GM12891 (cell line): Measurements from ENCODE around the gene PELO.
"Not testable (repeated sequence)": the region's sequence is repeated elsewhere in the genome, so short reads cannot be mapped to it uniquely, and the experiment has no call there.

Experiments
- DNase-seq: peaks from one replicate; pipeline ENCODE4 v3.0.0; 2011; ENCODE audit warnings: low spot score; ENCODE audit not compliant: insufficient read length
- FAIRE-seq: peaks from 2 replicates; lab custom pipeline; 2011; peaks lifted over from hg19 to GRCh38; lab: Jason Lieb, UNC
- PAX5 ChIP-seq: IDR thresholded peaks from 2 replicates; pipeline ENCODE4 v1.6.1; 2011; ENCODE audit warnings: low read length, moderate library complexity, mild to moderate bottlenecking; ENCODE audit not compliant: insufficient read depth, severe bottlenecking
- POLR2A ChIP-seq: IDR thresholded peaks from 2 replicates; pipeline ENCODE4 v1.6.1; 2011; ENCODE audit warnings: low read depth, low read length, control low read depth
- POLR2AphosphoS5 ChIP-seq: IDR thresholded peaks from 2 replicates; pipeline ENCODE4 v1.6.1; 2011; ENCODE audit warnings: low read depth, low read length, control low read depth
- POU2F2 ChIP-seq: IDR thresholded peaks from 2 replicates; pipeline ENCODE4 v1.6.1; 2011; ENCODE audit warnings: low read depth, mild to moderate bottlenecking, control low read depth, low read length, moderate library complexity
- SPI1 ChIP-seq: IDR thresholded peaks from 2 replicates; pipeline ENCODE4 v1.6.1; 2011; ENCODE audit warnings: low read depth, low read length, control low read depth
- TAF1 ChIP-seq: IDR thresholded peaks from 2 replicates; pipeline ENCODE4 v1.6.1; 2011; ENCODE audit warnings: low read depth, low read length, control low read depth

Gene PELO

GRCh38 chr5:52810426-52810825 is 22.7 kb downstream of the PELO start:
- TF ChIP-seq POU2F2 (no peak), PAX5 (no peak)

GRCh38 chr5:52811067-52811749 is 23.5 kb downstream of the PELO start:
- TF ChIP-seq SPI1 (no peak), POLR2A (no peak), TAF1 (no peak), POU2F2 (no peak), PAX5 (no peak), POLR2AphosphoS5 (no peak)
- FAIRE-seq (no peak), DNase-seq (no peak)

More at GRCh38 chr5:52810426-52810825, 22.7 kb downstream of the PELO start:
- DNase-seq: no peak
- no peak for FAIRE-seq

GRCh38 chr5:52814352-52815148 is 26.8 kb downstream of the PELO start:
- TF ChIP-seq PAX5: no peak
- FAIRE-seq (no peak), DNase-seq (no peak)

GRCh38 chr5:52817818-52818217 is 30.1 kb downstream of the PELO start:
- FAIRE-seq: no peak
- TF ChIP-seq PAX5 (no peak), POLR2A (no peak), TAF1 (no peak), POLR2AphosphoS5 (no peak), SPI1 (no peak)
- no peak for DNase-seq

- DNase-seq (no peak), FAIRE-seq (no peak)
- TF ChIP-seq PAX5 (no peak), POU2F2 (no peak), SPI1 (no peak), POLR2A (no peak), TAF1 (no peak)
Observed at GRCh38 chr5:52818360-52818759, 30.6 kb downstream of the PELO start.

- not testable (repeated sequence) for DNase-seq, FAIRE-seq
Observed at GRCh38 chr5:52818807-52819206, 31.1 kb downstream of the PELO start.

GRCh38 chr5:52821901-52822300 is 34.2 kb downstream of the PELO start:
- FAIRE-seq: no peak
- no peak for TF ChIP-seq PAX5
- no peak for TF ChIP-seq POLR2AphosphoS5
- no peak for TF ChIP-seq POLR2A
- no peak for TF ChIP-seq POU2F2
- DNase-seq: no peak

- no peak for DNase-seq
- TF ChIP-seq PAX5 (no peak), POLR2AphosphoS5 (no peak), POU2F2 (no peak), TAF1 (no peak), SPI1 (no peak), POLR2A (no peak)
- FAIRE-seq: no peak
Observed at GRCh38 chr5:52822437-52822836, 34.7 kb downstream of the PELO start.

GRCh38 chr5:52824827-52825226 is 37.1 kb downstream of the PELO start:
- no peak for DNase-seq
- TF ChIP-seq TAF1 (no peak), POLR2A (no peak), SPI1 (no peak), POLR2AphosphoS5 (no peak), POU2F2 (no peak), PAX5 (no peak)
- no peak for FAIRE-seq

- FAIRE-seq: no peak
- no peak for DNase-seq
- TF ChIP-seq SPI1 (peak; percentile 30; the same call in 1 of the 2 replicates), PAX5 (no peak)
Observed at GRCh38 chr5:52825826-52826225, 38.1 kb downstream of the PELO start.
